ENCODE data around the gene TAF1.

GRCh38 chrX:71367396-71367795, 1.2 kb downstream of the TAF1 start:
- TF ChIP-seq JUNB (IDR thresholded peaks at IDR 0.05; ENCODE audit: unreplicated experiment) (no peak), CTCF (conservative IDR thresholded peaks at IDR 0.05; ENCODE audit: low read depth in 2 of 2) (no peak)
